HG03095 (cell line): Measurements from ENCODE around the gene LNPEP.
"Not testable (repeated sequence)": the region's sequence is repeated elsewhere in the genome, so short reads cannot be mapped to it uniquely, and the experiment has no call there.

Experiments used
- ATAC-seq: cut with Tn5 transposase; IDR thresholded peaks from one replicate; pipeline ENCODE4 v1.9.1; 2021; ENCODE audit warnings: moderate library complexity; ENCODE audit not compliant: unreplicated experiment

The LNPEP gene

DNA sequence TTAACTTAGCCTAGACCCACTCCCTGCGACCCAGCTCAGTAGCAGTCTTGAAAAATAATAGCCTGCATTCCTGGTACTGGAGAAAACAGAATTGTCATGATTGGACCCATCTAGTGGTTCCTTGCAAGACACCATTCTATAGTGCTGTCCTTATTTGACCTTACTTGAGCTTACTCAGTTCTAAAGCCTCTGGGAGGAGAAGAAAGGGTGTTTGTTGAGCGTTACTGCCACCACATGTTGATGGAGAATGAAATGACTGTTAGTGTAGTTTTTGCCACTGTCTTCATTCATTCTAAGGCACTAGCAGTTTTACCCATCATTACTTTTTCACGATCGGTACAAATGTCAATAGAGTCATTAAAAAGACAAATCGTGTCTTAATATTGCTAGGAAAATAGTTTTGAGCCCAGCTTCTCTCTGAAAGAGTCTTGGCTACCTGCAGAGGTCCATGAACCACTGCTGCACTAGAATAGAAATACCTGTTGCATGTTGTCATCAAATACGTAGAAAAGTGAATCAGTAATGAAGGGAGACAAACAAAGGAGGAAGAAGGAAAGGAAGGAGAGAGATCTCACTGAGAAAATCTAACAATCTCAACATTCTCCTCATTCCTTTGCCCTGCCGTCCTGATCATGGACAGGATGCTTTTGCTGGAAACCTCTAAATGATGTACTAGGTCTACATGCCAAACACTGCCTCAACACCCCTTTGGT, 110.5 kb downstream of the LNPEP start:
- ATAC-seq, result no peak

- ATAC-seq, result no peak
These were observed 111.2 kb downstream of the LNPEP start for GRCh38 chr5:97047076-97047475.

- ATAC-seq, result no peak
These were observed 113.3 kb downstream of the LNPEP start for GRCh38 chr5:97049175-97049574.

DNA sequence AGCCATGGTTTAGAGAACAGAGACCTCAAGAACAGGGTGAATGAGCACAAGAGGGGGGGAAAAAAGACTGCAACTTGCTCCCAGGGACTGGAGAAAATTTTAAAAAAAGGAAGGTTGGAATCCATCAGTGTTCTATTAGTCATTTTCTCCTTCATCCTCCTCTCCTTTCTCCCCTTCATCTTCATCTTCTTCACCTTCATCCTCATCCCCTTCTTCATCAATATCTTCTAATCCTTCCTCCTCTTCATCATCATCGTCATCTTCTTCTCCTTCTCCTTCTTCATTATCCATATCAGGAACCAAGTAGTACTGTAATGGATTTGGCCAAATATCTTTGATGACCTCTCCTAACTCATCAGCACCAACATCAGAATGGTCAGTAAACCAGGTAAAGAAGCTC, 120.4 kb downstream of the LNPEP start:
- ATAC-seq, result no peak

DNA sequence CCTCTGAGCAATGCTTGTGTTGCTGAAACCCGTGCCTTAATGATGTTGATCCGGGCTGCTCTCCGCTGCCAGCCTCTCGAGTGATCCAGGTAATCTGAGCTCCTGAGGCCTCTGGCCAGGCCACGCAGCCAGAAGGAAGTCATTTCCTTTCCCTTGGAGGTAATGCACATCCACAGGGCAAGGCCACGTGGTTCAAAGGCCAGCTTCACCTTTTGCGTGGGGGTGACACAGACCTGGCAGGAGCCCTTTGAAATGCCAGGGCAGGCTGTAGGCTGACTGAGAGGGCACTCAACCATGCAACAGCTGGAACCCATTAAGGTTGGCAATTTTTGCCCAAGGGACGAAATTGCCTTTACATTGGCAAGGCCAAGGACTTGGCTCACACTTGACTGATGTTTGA, 126.2 kb downstream of the LNPEP start:
- no peak for ATAC-seq

DNA sequence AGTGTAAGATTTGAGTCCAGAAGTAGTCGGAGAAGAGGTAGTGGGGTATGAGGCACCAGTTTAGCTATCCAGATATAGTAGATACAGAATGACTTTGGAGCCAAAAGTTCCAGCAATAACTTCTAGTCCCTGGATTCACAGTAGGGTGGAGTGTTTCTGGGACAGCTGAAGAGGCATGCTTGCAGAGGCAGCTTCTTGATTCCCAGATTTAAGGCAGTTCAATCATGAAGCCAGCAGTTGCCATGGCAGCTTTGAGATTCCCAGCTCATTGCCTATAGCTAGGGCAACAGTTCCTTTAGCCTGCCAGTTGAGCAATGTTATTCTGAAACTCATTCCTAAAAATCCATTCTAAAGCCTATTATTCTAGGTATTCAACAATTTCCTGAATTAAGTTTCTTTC, 127.4 kb downstream of the LNPEP start:
- ATAC-seq, result no peak

DNA sequence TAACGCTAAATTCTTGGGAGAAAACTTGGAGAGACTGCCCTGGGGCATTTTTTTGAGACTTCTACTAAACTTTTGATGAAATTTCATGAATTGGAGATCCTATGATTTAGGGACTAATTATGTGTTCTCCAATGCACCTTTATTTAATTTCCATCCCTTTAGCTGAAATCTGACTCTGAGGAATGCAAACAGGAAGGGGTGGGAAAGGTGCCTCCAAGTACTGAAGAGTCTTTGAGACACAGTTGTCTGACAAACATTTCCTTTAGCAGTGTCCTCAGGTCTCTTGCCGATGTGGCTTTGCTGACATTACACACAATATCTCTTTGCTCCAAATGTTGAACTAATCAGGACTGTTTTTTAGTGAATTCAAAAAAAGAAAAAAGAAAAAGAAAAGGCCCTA, 129.6 kb downstream of the LNPEP start:
- no peak for ATAC-seq

DNA sequence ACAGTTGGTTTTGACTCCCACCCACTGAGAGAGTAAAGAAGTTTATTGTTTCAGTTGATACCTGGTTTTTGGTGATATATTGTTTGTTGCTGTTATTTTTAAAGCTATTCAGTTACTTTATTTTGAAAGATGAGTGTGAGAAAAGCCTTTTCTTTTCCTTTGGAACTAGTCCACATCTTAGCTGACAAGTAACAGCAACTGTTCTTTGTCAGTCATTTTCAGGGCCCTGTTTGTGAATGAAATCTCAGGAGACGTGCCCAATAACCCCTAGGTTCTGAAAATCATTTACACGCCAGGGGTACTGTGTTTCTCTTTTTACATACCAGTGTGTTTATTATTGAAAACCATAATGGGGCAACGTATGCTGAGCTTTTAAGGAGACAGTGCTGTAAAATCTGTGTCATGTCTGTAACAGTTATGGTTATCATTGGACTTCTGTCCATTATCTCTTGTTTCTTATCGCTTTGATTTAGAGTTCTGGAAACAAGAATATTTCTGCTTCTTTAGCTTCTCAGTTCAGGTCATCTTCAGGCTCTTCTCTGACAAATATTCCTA, 131.5 kb downstream of the LNPEP start:
- ATAC-seq, result no peak

- no peak for ATAC-seq
These were observed 134.4 kb downstream of the LNPEP start for GRCh38 chr5:97070234-97070633.

- no peak for ATAC-seq
These were observed 135.2 kb downstream of the LNPEP start for GRCh38 chr5:97071101-97071500.

- ATAC-seq, result no peak
These were observed 136.1 kb downstream of the LNPEP start for GRCh38 chr5:97071993-97072392.

DNA sequence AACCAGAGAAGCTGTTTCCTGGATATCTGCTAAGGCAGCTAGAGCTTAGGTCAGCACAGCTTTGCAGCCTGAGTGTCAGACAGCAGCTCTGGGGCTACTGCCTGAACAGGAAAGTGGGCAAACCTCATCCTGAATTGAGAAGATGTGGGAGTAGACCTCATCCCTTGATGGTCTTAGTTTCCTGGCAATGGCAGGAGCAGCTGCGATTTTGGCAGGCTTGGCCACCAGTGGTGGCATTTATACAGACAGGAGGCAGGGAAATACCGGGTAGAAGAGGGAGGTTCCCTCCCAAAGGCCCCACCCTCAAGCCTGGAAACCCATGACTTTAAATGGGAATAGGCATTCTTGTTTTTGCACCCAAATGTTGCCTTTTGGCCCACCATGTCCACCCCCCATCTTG, 136.8 kb downstream of the LNPEP start:
- no peak for ATAC-seq

- ATAC-seq, result no peak
These were observed 137.5 kb downstream of the LNPEP start for GRCh38 chr5:97073420-97073819.

GRCh38 chr5:97074859-97075489, 139.1 kb downstream of the LNPEP start:
- ATAC-seq, result no peak

- no peak for ATAC-seq
These were observed 139.8 kb downstream of the LNPEP start for GRCh38 chr5:97075649-97076048.

DNA sequence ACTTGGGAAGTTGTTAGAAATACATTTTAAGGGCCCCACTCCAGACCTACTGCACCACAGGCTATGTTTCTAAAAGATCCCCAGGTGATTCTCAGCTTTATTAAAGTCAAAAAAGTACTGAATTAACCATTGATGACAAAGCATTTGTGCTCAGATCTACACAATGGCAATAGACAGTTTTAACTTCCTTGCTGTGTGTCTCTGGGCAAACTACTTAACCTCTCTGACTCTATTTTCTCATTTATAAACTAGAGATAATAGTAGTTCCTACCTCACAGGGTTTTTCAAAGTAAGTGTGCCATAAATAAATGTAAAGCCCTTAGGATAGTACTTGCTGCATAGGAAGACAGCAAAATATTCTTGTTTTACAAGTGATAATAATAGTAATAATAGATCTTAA, 140.2 kb downstream of the LNPEP start:
- ATAC-seq, result no peak

DNA sequence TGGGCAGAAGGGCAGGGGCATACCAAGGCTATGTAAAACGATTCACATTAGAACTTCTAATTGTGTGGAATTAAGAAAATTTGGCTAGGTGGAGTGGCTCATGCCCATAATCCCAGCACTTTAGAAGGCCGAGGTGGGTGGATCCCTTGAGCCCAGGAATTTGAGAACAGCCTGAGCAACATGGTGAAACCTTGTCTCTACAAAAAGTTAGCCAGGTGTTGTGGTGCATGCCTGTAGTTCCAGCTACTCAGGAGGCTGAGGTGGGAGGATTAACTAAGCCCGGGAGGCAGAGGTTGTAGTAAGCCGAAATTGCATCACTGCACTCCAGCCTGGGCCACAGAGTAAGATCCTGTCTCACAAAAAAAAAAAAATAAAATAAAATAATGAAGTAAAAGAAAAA, 141.4 kb downstream of the LNPEP start:
- ATAC-seq, result no peak

- ATAC-seq, result no peak
These were observed 143.3 kb downstream of the LNPEP start for GRCh38 chr5:97078958-97079743.

DNA sequence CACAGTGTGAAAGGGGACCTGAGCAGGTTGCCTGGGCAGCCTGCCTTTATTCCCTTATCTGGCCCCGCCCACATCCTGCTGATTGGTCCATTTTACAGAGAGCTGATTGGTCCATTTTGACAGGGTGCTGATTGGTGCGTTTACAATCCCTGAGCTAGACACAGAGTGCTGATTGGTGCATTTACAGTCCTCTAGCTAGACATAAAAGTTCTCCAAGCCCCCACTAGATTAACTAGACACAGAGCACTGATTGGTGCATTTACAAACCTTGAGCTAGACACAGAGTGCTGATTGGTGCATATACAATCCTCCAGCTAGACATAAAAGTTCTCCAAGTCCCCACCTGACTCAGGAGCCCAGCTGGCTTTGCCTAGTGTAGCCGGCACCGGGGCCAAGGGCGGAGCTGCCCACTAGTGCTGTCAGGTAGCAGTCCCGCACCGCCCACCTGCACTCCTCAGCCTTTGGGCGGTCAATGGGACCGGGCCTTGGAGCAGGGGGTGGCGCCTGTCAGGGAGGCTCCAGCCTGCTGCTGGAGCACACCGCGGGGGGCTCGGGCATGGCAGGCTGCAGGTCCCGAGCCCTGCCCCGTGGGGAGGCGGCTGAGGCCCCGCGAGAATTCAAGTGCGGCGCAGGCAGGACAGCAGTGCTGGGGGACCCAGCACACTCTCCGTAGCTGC, 149.0 kb downstream of the LNPEP start:
- ATAC-seq, result not testable (repeated sequence)

GRCh38 chr5:97085459-97086181, 149.7 kb downstream of the LNPEP start:
- no peak for ATAC-seq
